SU-DHL-6 (cell line): ENCODE measurements around the gene RSF1.

Source experiments
- H2AFZ ChIP-seq: fragments of 200-600 bp; sonication (generic); 2 replicates; pipeline ENCODE4 v1.6.1; 2014; ENCODE audit warnings: low read depth, mild to moderate bottlenecking, moderate library complexity, mixed read lengths, antibody characterized with exemption, low read length; ENCODE audit not compliant: severe bottlenecking
- H3F3A ChIP-seq: fragments of 200-600 bp; shearing (Covaris generic); 2 replicates; pipeline ENCODE4 v1.6.0; 2016; ENCODE audit warnings: antibody characterized with exemption, mild to moderate bottlenecking; ENCODE audit not compliant: insufficient read depth
- H3K27ac ChIP-seq: fragments of 200-600 bp; sonication (generic); 2 replicates; pipeline ENCODE4 v1.5.1; 2016; ENCODE audit warnings: low read depth, mild to moderate bottlenecking, low read length, moderate library complexity, mixed read lengths
- H3K27me3 ChIP-seq: fragments of 200-600 bp; sonication (generic), shearing (Covaris generic); 2 replicates; pipeline ENCODE4 v1.6.0; 2014; ENCODE audit warnings: mild to moderate bottlenecking, low read length
- H3K36me3 ChIP-seq: fragments of 200-600 bp; sonication (generic); 2 replicates; pipeline ENCODE4 v1.6.1; 2014; ENCODE audit warnings: mild to moderate bottlenecking, low read length, mixed read lengths
- H3K4me2 ChIP-seq: fragments of 300-600, 200-600 bp; shearing (Covaris generic), sonication (generic); 2 replicates; pipeline ENCODE4 v1.6.0; 2014; ENCODE audit warnings: low read length, low read depth, mild to moderate bottlenecking; ENCODE audit not compliant: poor library complexity, severe bottlenecking
- H3K4me3 ChIP-seq: fragments of 200-600 bp; sonication (generic); 2 replicates; pipeline ENCODE4 v1.5.1; 2014; ENCODE audit warnings: antibody characterized with exemption, low read length, mild to moderate bottlenecking, mixed read lengths; ENCODE audit not compliant: insufficient read depth, poor library complexity, severe bottlenecking
- H3K79me2 ChIP-seq: fragments of 200-600 bp; sonication (generic); 2 replicates; pipeline ENCODE4 v1.6.1; 2014; ENCODE audit warnings: mild to moderate bottlenecking, low read length, moderate library complexity; ENCODE audit not compliant: insufficient read depth
- H3K9ac ChIP-seq: fragments of 200-600 bp; sonication (generic); 2 replicates; pipeline ENCODE4 v1.7.0; 2014; ENCODE audit warnings: mild to moderate bottlenecking, low read length
- H3K9me2 ChIP-seq: fragments of 200-600 bp; sonication (generic); replicated peaks from 2 replicates; pipeline ENCODE4 v1.6.1; 2014; ENCODE audit warnings: low read length; ENCODE audit not compliant: insufficient read depth
- H3K9me3 ChIP-seq: fragments of 200-600 bp; sonication (generic); 2 replicates; pipeline ENCODE4 v1.6.1; 2014; ENCODE audit warnings: low read length, mixed read lengths; ENCODE audit not compliant: insufficient read depth
- H4K20me1 ChIP-seq: fragments of 200-600 bp; sonication (generic); 2 replicates; pipeline ENCODE4 v1.6.1; 2014; ENCODE audit warnings: low read depth, mild to moderate bottlenecking, antibody characterized with exemption, low read length, moderate library complexity, mixed read lengths
- EZH2phosphoT487 ChIP-seq: fragments of 200-600 bp; sonication (generic), shearing (Covaris generic); conservative IDR thresholded peaks from 2 replicates; pipeline ENCODE4 v1.6.1; 2018; ENCODE audit warnings: mild to moderate bottlenecking, antibody characterized with exemption, low read length, moderate library complexity, mixed read lengths
- TF ChIP-seq, protein P1 (sequence below): fragments of 200-600 bp; sonication (generic); IDR thresholded peaks from one replicate; pipeline ENCODE4 v1.5.1; 2017; ENCODE audit warnings: antibody characterized with exemption, mild to moderate bottlenecking, low read length, moderate library complexity; ENCODE audit not compliant: insufficient read depth, poor library complexity, severe bottlenecking

The RSF1 gene

GRCh38 chr11:77819921-77820564 lies 479 bp downstream of the RSF1 start:
- peak overlapping the region; percentile 75 for H2AFZ ChIP-seq
- H3K9me3 ChIP-seq: no peaks in the 10 kb centered on the region
- H3K27ac ChIP-seq: peak overlapping the region; percentile 80
- H3K9me2 ChIP-seq: no peaks in the 10 kb centered on the region
- H4K20me1 ChIP-seq: peaks cover 17% of the 10 kb centered on the region
- peaks cover 3% of the 10 kb centered on the region; the same call in 1 of the 2 replicates for H3F3A ChIP-seq
- peak overlapping the region; percentile 98 for H3K9ac ChIP-seq
- TF ChIP-seq EZH2phosphoT487: no peak
- peak overlapping the region; percentile 88 for H3K4me2 ChIP-seq
- peaks cover 9% of the 10 kb centered on the region; the same call in 1 of the 2 replicates for H3K36me3 ChIP-seq
- H3K4me3 ChIP-seq: peak overlapping the region; percentile 95
- peaks cover 53% of the 10 kb centered on the region for H3K79me2 ChIP-seq
- no peaks in the 10 kb centered on the region for H3K27me3 ChIP-seq

GRCh38 chr11:77819411-77819920 lies 1.1 kb downstream of the RSF1 start:
- Histone ChIP-seq H2AFZ (peak overlapping the region; percentile 75), H3K4me2 (peak overlapping the region; percentile 88), H3K79me2 (peaks cover 58% of the 10 kb centered on the region), H3K4me3 (peak overlapping the region; percentile 95), H3K9me3 (no peaks in the 10 kb centered on the region), H3K36me3 (peaks cover 9% of the 10 kb centered on the region; the same call in 1 of the 2 replicates), H3K27me3 (no peaks in the 10 kb centered on the region), H3K9ac (peak overlapping the region; percentile 98), H3K27ac (peak overlapping the region; percentile 80), H4K20me1 (peaks cover 17% of the 10 kb centered on the region), H3F3A (peaks cover 3% of the 10 kb centered on the region; the same call in 1 of the 2 replicates), H3K9me2 (no peaks in the 10 kb centered on the region)
- TF ChIP-seq EZH2phosphoT487: no peak
- TF ChIP-seq, protein P1, sequence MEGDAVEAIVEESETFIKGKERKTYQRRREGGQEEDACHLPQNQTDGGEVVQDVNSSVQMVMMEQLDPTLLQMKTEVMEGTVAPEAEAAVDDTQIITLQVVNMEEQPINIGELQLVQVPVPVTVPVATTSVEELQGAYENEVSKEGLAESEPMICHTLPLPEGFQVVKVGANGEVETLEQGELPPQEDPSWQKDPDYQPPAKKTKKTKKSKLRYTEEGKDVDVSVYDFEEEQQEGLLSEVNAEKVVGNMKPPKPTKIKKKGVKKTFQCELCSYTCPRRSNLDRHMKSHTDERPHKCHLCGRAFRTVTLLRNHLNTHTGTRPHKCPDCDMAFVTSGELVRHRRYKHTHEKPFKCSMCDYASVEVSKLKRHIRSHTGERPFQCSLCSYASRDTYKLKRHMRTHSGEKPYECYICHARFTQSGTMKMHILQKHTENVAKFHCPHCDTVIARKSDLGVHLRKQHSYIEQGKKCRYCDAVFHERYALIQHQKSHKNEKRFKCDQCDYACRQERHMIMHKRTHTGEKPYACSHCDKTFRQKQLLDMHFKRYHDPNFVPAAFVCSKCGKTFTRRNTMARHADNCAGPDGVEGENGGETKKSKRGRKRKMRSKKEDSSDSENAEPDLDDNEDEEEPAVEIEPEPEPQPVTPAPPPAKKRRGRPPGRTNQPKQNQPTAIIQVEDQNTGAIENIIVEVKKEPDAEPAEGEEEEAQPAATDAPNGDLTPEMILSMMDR: no peak

DNA sequence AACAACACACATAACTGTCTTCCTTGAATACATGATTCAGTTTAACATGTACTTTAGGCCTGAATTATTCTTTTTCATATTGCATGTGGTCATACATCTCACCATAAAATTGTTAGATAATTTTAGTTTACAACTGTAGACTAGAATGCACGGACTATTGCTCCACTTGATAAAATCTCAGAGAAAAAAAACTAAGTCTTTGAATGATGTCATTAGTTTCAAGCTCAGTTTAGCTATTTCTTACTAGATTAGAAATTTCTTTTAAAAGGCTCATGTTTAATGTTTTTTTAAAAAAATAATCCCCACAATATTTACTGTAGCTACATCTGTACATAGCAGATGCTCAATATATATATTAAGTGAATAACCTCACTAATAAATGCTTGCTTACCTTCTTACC lies 5.1 kb downstream of the RSF1 start:
- TF ChIP-seq, protein P1: no peak
- TF ChIP-seq EZH2phosphoT487: no peak
- no peak overlapping the region for H3K4me3 ChIP-seq
- peaks cover 3% of the 10 kb centered on the region; the same call in 1 of the 2 replicates for H3F3A ChIP-seq
- H4K20me1 ChIP-seq: peaks cover 21% of the 10 kb centered on the region
- peaks cover 18% of the 10 kb centered on the region; the same call in 1 of the 2 replicates for H3K36me3 ChIP-seq
- H3K27ac ChIP-seq: no peak overlapping the region
- H3K9me3 ChIP-seq: no peaks in the 10 kb centered on the region
- peaks cover 98% of the 10 kb centered on the region for H3K79me2 ChIP-seq
- no peak overlapping the region for H3K4me2 ChIP-seq
- no peaks in the 10 kb centered on the region for H3K9me2 ChIP-seq
- H2AFZ ChIP-seq: no peak overlapping the region
- no peaks in the 10 kb centered on the region for H3K27me3 ChIP-seq
- no peak overlapping the region for H3K9ac ChIP-seq

DNA sequence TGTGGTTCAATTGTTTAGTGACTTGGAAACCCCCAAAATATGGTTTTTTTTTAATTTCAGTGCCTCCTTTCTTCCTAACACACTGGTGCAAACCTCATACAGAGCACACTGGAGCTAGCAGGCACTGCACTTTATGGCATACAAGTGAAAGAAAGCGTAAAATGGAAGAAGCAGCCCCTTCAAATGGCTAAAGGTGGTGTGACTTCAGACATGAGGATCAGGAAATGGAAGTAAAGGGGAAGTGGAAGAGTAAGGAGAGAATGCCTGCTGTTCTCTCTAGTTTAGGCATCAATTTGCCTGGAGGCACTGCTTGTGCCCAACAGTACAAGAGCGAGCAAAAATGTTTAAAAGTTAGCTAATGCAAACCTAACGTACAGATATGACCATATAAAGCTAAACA lies 5.7 kb downstream of the RSF1 start:
- no peaks in the 10 kb centered on the region for H3K27me3 ChIP-seq
- H4K20me1 ChIP-seq: peaks cover 25% of the 10 kb centered on the region
- TF ChIP-seq, protein P1: no peak
- TF ChIP-seq EZH2phosphoT487: no peak
- peaks cover 18% of the 10 kb centered on the region; the same call in 1 of the 2 replicates for H3K36me3 ChIP-seq
- peaks cover 3% of the 10 kb centered on the region; the same call in 1 of the 2 replicates for H3F3A ChIP-seq
- H3K9me3 ChIP-seq: no peaks in the 10 kb centered on the region
- no peak overlapping the region for H3K27ac ChIP-seq
- no peak overlapping the region for H3K4me2 ChIP-seq
- H2AFZ ChIP-seq: no peak overlapping the region
- H3K4me3 ChIP-seq: no peak overlapping the region
- no peak overlapping the region for H3K9ac ChIP-seq
- H3K79me2 ChIP-seq: peaks cover 99% of the 10 kb centered on the region
- no peaks in the 10 kb centered on the region for H3K9me2 ChIP-seq
